ENCODE data around the gene COX15.
"Not testable (repeated sequence)": the region's sequence is repeated elsewhere in the genome, so short reads cannot be mapped to it uniquely, and the experiment has no call there.

Gene COX15

GRCh38 chr10:99742254-99742653 is 10.3 kb upstream of the COX15 start:
- in situ Hi-C loops (cut with MboI; ENCODE audit: low sequenced_read_pairs), result no loop called here

GRCh38 chr10:99740933-99741559 is 9.1 kb upstream of the COX15 start:
- in situ Hi-C loops (cut with MboI; ENCODE audit: low sequenced_read_pairs), result no loop called here

- in situ Hi-C loops (cut with MboI; ENCODE audit: low sequenced_read_pairs), result no loop called here
Measured at GRCh38 chr10:99740260-99740659, 8.3 kb upstream of the COX15 start.

- in situ Hi-C loops (cut with MboI; ENCODE audit: low sequenced_read_pairs), result not testable (repeated sequence)
Measured at GRCh38 chr10:99734111-99734510, 2.2 kb upstream of the COX15 start.

- in situ Hi-C loops (cut with MboI; ENCODE audit: low sequenced_read_pairs), result no loop called here
Measured at GRCh38 chr10:99733366-99733765, 1.4 kb upstream of the COX15 start.

GRCh38 chr10:99731306-99732032 is 458 bp downstream of the COX15 start:
- in situ Hi-C loops (cut with MboI; ENCODE audit: low sequenced_read_pairs), result no loop called here

GRCh38 chr10:99730026-99730425 is 1.9 kb downstream of the COX15 start:
- in situ Hi-C loops (cut with MboI; ENCODE audit: low sequenced_read_pairs), result no loop called here

- in situ Hi-C loops (cut with MboI; ENCODE audit: low sequenced_read_pairs), result loop anchor here (25.0 kb wide), 1 partner anchor 283 kb away; the partner anchor contains the start of gene GOT1
Measured at GRCh38 chr10:99720387-99720786, 11.5 kb downstream of the COX15 start.

- in situ Hi-C loops (cut with MboI; ENCODE audit: low sequenced_read_pairs), result loop anchor here (10.0 to 25.0 kb wide), 2 partner anchors 160 to 277 kb away; partner anchors contain the start of gene GOT1
Measured at GRCh38 chr10:99714446-99714845, 17.5 kb downstream of the COX15 start.

- in situ Hi-C loops (cut with MboI; ENCODE audit: low sequenced_read_pairs), result loop anchor here (10.0 to 25.0 kb wide), 2 partner anchors 156 to 274 kb away; partner anchors contain the start of gene GOT1
Measured at GRCh38 chr10:99711129-99711719, 20.7 kb downstream of the COX15 start.

- in situ Hi-C loops (cut with MboI; ENCODE audit: low sequenced_read_pairs), result loop anchor here (10.0 to 25.0 kb wide), 2 partner anchors 155 to 272 kb away; partner anchors contain the start of gene GOT1
Measured at GRCh38 chr10:99709480-99710229, 22.3 kb downstream of the COX15 start.

GRCh38 chr10:99708428-99709012 is 23.4 kb downstream of the COX15 start:
- in situ Hi-C loops (cut with MboI; ENCODE audit: low sequenced_read_pairs), result loop anchor here (25.0 kb wide), 1 partner anchor 271 kb away; the partner anchor contains the start of gene GOT1

GRCh38 chr10:99700649-99701048 is 31.3 kb downstream of the COX15 start:
- in situ Hi-C loops (cut with MboI; ENCODE audit: low sequenced_read_pairs), result loop anchor here (25.0 kb wide), 1 partner anchor 263 kb away; the partner anchor contains the start of gene GOT1

GRCh38 chr10:99698504-99699080 is 33.3 kb downstream of the COX15 start:
- in situ Hi-C loops (cut with MboI; ENCODE audit: low sequenced_read_pairs), result no loop called here

- in situ Hi-C loops (cut with MboI; ENCODE audit: low sequenced_read_pairs), result no loop called here
Measured at GRCh38 chr10:99695761-99696160, 36.2 kb downstream of the COX15 start.

- in situ Hi-C loops (cut with MboI; ENCODE audit: low sequenced_read_pairs), result no loop called here
Measured at GRCh38 chr10:99693933-99694583, 37.9 kb downstream of the COX15 start.

- in situ Hi-C loops (cut with MboI; ENCODE audit: low sequenced_read_pairs), result no loop called here
Measured at GRCh38 chr10:99689461-99689860, 42.5 kb downstream of the COX15 start.

- in situ Hi-C loops (cut with MboI; ENCODE audit: low sequenced_read_pairs), result no loop called here
Measured at GRCh38 chr10:99685597-99685967, 46.3 kb downstream of the COX15 start.

- in situ Hi-C loops (cut with MboI; ENCODE audit: low sequenced_read_pairs), result no loop called here
Measured at GRCh38 chr10:99682752-99683151, 49.2 kb downstream of the COX15 start.

All from HL-60/S4 (cell line).